Measurements from ENCODE around the gene OTOG. TPM values are rescaled to one million over a fixed set of nuclear protein-coding genes. Genes with fewer than 3 reads are reported as not detected.
A peak's percentile ranks its signal among the peaks of the same experiment; 100 is the strongest.

The OTOG gene
- total and polyA plus RNA-seq, 2 donors (not counting 1 experiment from before 2014, with no cell fraction given), result not detected

- H3K4me3 Mint-ChIP-seq, result no peak overlapping the region
- TF ChIP-seq EZH2 (IDR thresholded peaks at IDR 0.05; ENCODE audit: borderline replicate concordance, insufficient read depth, low read depth, low read length, poor library complexity, severe bottlenecking) (no peak), CTCF (IDR thresholded peaks at IDR 0.05) (peak; percentile 95)
- no peak overlapping the region for H3K4me3 ChIP-seq (ENCODE audit: control extremely low read depth in 1 of 5, extremely low read depth in 1 of 5, insufficient read depth in 1 of 5, low read depth in 2 of 5, low read length in 4 of 5)
- no peak overlapping the region for H3K9ac ChIP-seq (ENCODE audit: low read length)
- CTCF ChIA-PET, result interaction anchor here (1.0 to 1.9 kb wide), 8 partner anchors 10 to 381 kb away, joined by 3 to 11 read pairs (median 4); no protein-coding TSS in a partner anchor
- no peak overlapping the region for H3K27ac Mint-ChIP-seq
- peaks cover 0 to 2% of the 10 kb centered on the region in 2 donors for H3K4me1 ChIP-seq (ENCODE audit: control insufficient read depth in 2 of 2, insufficient read depth in 2 of 2, low read length in 2 of 2)
- intact Hi-C loops (cut with micrococcal nuclease), result no loop called here
- ATAC-seq (ENCODE audit: low read depth) (peak; percentile 81), DNase-seq (peak; percentile 59)
- H3K27me3 ChIP-seq (replicated peaks in 1 of 4; ENCODE audit: control extremely low read depth in 1 of 4, control insufficient read depth in 3 of 4, insufficient read depth in 4 of 4, low read length in 3 of 4), result peaks cover 0 to 2% (median 0%) of the 10 kb centered on the region in 4 experiments
- H3K79me2 ChIP-seq (ENCODE audit: control insufficient read depth, insufficient read depth, low read length), result no peaks in the 10 kb centered on the region
- no peak overlapping the region for H3K4me2 ChIP-seq (replicated peaks; ENCODE audit: low read depth, low read length, poor library complexity, severe bottlenecking)
- H3K36me3 ChIP-seq (replicated peaks in 1 of 2; ENCODE audit: control extremely low read depth in 1 of 2, control insufficient read depth in 1 of 2, extremely low read depth in 1 of 2, insufficient read depth in 2 of 2, low read length in 1 of 2), result no peaks in the 10 kb centered on the region
- peak overlapping the region; percentile 9 for H2AFZ ChIP-seq (ENCODE audit: insufficient read depth, low read depth, low read length, poor library complexity, severe bottlenecking)
- POLR2A ChIA-PET, result no interaction called here
- H3K9me3 ChIP-seq (ENCODE audit: control extremely low read depth in 1 of 3, control insufficient read depth in 2 of 3, insufficient read depth in 1 of 3, low read length in 2 of 3), result peaks cover 0 to 8% (median 0%) of the 10 kb centered on the region in 3 donors
- WGBS (ENCODE audit: insufficient coverage), result 37% methylated on average over 17 of the region's 17 CpGs
- no peak overlapping the region for H3K27ac ChIP-seq (ENCODE audit: low read length in 2 of 2)
- peaks cover 5% of the 10 kb centered on the region for H3K9me3 Mint-ChIP-seq (ENCODE audit: insufficient read depth)
- peaks cover 8% of the 10 kb centered on the region for H3K27me3 Mint-ChIP-seq
- no peaks in the 10 kb centered on the region for H4K20me1 ChIP-seq (ENCODE audit: control insufficient read depth, insufficient read depth, low read length, poor library complexity, severe bottlenecking)
- no peaks in the 10 kb centered on the region for H3K4me1 Mint-ChIP-seq
Observed at GRCh38 chr11:17598700-17599459, 51.8 kb downstream of the OTOG start.

- peaks cover 8% of the 10 kb centered on the region for H3K27me3 Mint-ChIP-seq
- no peak overlapping the region for H3K4me3 ChIP-seq (ENCODE audit: control extremely low read depth in 1 of 5, extremely low read depth in 1 of 5, insufficient read depth in 1 of 5, low read depth in 2 of 5, low read length in 4 of 5)
- intact Hi-C loops (cut with micrococcal nuclease), result no loop called here
- POLR2A ChIA-PET, result no interaction called here
- DNase-seq (no peak), ATAC-seq (ENCODE audit: low read depth) (no peak)
- H3K9ac ChIP-seq (ENCODE audit: low read length), result no peak overlapping the region
- H4K20me1 ChIP-seq (ENCODE audit: control insufficient read depth, insufficient read depth, low read length, poor library complexity, severe bottlenecking), result no peaks in the 10 kb centered on the region
- peaks cover 0 to 2% of the 10 kb centered on the region in 2 donors for H3K4me1 ChIP-seq (ENCODE audit: control insufficient read depth in 2 of 2, insufficient read depth in 2 of 2, low read length in 2 of 2)
- H3K27ac ChIP-seq (ENCODE audit: low read length in 2 of 2), result no peak overlapping the region
- H3K27ac Mint-ChIP-seq, result no peak overlapping the region
- CTCF ChIA-PET, result interaction anchor here (1.2 to 1.9 kb wide), 7 partner anchors 11 to 381 kb away, joined by 3 to 11 read pairs (median 5); no protein-coding TSS in a partner anchor
- peak overlapping the region; percentile 9 for H2AFZ ChIP-seq (ENCODE audit: insufficient read depth, low read depth, low read length, poor library complexity, severe bottlenecking)
- no peaks in the 10 kb centered on the region for H3K79me2 ChIP-seq (ENCODE audit: control insufficient read depth, insufficient read depth, low read length)
- H3K36me3 ChIP-seq (replicated peaks in 1 of 2; ENCODE audit: control extremely low read depth in 1 of 2, control insufficient read depth in 1 of 2, extremely low read depth in 1 of 2, insufficient read depth in 2 of 2, low read length in 1 of 2), result no peaks in the 10 kb centered on the region
- H3K9me3 ChIP-seq (ENCODE audit: control extremely low read depth in 1 of 3, control insufficient read depth in 2 of 3, insufficient read depth in 1 of 3, low read length in 2 of 3), result peaks cover 0 to 7% (median 0%) of the 10 kb centered on the region in 3 donors
- H3K4me3 Mint-ChIP-seq, result no peak overlapping the region
- 78% methylated on average over 10 of the region's 10 CpGs for WGBS (ENCODE audit: insufficient coverage)
- no peak overlapping the region for H3K4me2 ChIP-seq (replicated peaks; ENCODE audit: low read depth, low read length, poor library complexity, severe bottlenecking)
- no peaks in the 10 kb centered on the region for H3K4me1 Mint-ChIP-seq
- TF ChIP-seq EZH2 (IDR thresholded peaks at IDR 0.05; ENCODE audit: borderline replicate concordance, insufficient read depth, low read depth, low read length, poor library complexity, severe bottlenecking), result no peak
- TF ChIP-seq CTCF (IDR thresholded peaks at IDR 0.05), result no peak
- H3K27me3 ChIP-seq (replicated peaks in 1 of 4; ENCODE audit: control extremely low read depth in 1 of 4, control insufficient read depth in 3 of 4, insufficient read depth in 4 of 4, low read length in 3 of 4), result peaks cover 0 to 2% (median 0%) of the 10 kb centered on the region in 4 experiments
- peaks cover 5% of the 10 kb centered on the region for H3K9me3 Mint-ChIP-seq (ENCODE audit: insufficient read depth)
Observed at GRCh38 chr11:17599460-17599925, 52.4 kb downstream of the OTOG start.
